ENCODE data around the gene MAX.
A peak's percentile ranks its signal among the peaks of the same experiment; 100 is the strongest.

The MAX gene

DNA sequence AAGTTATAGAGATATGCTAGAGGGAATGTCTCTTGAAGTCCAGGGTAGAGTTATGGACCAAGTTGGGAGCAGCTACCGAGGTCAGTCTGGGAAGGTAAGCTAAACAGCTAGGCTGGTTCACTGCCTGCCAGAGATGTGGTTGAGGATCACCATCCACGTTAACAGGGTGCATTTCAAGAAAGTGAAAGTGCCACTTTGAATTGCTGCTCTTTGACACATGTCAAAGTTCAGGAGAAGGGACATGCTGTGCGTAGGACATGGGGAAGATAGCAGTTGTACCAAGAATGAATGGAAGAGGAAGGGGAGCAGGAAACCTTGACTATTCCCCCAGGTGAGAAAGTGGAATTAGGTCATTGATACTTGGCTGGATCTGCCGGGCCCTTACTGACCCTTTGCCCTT lies 49.5 kb downstream of the MAX start:
- Histone ChIP-seq H3K36me3 (ENCODE audit: control insufficient read depth, insufficient read depth, low read length) (peaks cover 29% of the 10 kb centered on the region), H3K4me1 (ENCODE audit: control insufficient read depth, insufficient read depth, low read length, poor library complexity, severe bottlenecking) (no peaks in the 10 kb centered on the region), H3K9me3 (ENCODE audit: control insufficient read depth, low read length) (no peaks in the 10 kb centered on the region), H3K4me3 (ENCODE audit: extremely low read depth, insufficient read depth, low read length, poor library complexity, severe bottlenecking) (no peak overlapping the region), H3K27ac (ENCODE audit: low read depth, low read length, severe bottlenecking) (no peak overlapping the region)
- WGBS, 2 experiments (ENCODE audit: insufficient coverage in 2 of 2): 92 to 94% methylated on average over 3 to 4 of the region's 4 CpGs

DNA sequence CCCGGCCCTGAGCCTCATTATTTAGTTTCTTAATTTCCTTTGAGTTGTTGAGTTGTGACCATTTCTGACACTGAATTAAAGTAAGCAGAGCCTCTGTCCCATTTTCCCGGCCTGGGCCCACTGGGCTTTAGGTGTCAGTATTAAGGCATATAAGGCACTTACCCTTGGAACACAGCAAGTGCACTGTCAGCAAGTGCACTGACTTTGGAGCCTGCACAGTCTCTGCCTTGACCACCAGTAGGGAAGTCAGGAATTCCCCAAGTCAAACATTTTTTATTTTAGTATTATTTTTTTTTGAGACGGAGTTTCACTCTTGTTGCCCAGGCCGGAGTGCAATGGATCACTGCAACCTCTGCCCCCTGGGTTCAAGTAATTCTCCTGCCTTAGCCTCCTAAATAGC lies 56.6 kb downstream of the MAX start:
- H3K27ac ChIP-seq (ENCODE audit: low read depth, low read length, severe bottlenecking): no peak overlapping the region
- no peak overlapping the region for H3K4me3 ChIP-seq (ENCODE audit: extremely low read depth, insufficient read depth, low read length, poor library complexity, severe bottlenecking)
- WGBS, 2 experiments (ENCODE audit: insufficient coverage in 2 of 2): 90 to 100% methylated on average over 2 of the region's 4 CpGs
- H3K9me3 ChIP-seq (ENCODE audit: control insufficient read depth, low read length): no peaks in the 10 kb centered on the region
- peaks cover 52% of the 10 kb centered on the region for H3K36me3 ChIP-seq (ENCODE audit: control insufficient read depth, insufficient read depth, low read length)
- no peaks in the 10 kb centered on the region for H3K4me1 ChIP-seq (ENCODE audit: control insufficient read depth, insufficient read depth, low read length, poor library complexity, severe bottlenecking)

GRCh38 chr14:65045006-65045405 lies 57.3 kb downstream of the MAX start:
- Histone ChIP-seq H3K9me3 (ENCODE audit: control insufficient read depth, low read length) (no peaks in the 10 kb centered on the region), H3K4me3 (ENCODE audit: extremely low read depth, insufficient read depth, low read length, poor library complexity, severe bottlenecking) (no peak overlapping the region), H3K27ac (ENCODE audit: low read depth, low read length, severe bottlenecking) (no peak overlapping the region), H3K4me1 (ENCODE audit: control insufficient read depth, insufficient read depth, low read length, poor library complexity, severe bottlenecking) (no peaks in the 10 kb centered on the region), H3K36me3 (ENCODE audit: control insufficient read depth, insufficient read depth, low read length) (peaks cover 57% of the 10 kb centered on the region)
- WGBS, 2 experiments (ENCODE audit: insufficient coverage in 2 of 2): 100% methylated on average over 4 of the region's 5 CpGs; no CpG with 5 or more reads in 1 of the 2 experiments

DNA sequence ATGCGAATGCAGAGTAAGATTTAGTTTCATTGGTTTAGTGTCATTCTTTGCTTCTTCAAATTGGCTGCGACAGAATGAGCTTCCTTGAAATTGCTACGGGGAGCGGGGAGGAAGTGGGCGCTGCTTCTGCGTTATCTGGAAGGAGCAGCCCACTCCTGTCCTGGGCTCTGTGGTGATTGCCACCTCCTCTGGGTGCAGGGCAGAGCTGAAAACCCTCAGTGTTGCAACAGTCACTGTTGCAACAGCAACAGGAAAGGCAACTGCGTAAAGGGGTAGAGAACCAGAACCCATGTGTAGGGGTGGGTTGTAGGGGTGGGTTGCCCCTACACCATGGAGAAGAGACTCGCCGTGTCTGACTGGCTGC lies 57.7 kb downstream of the MAX start:
- H3K4me3 ChIP-seq (ENCODE audit: extremely low read depth, insufficient read depth, low read length, poor library complexity, severe bottlenecking): no peak overlapping the region
- H3K9me3 ChIP-seq (ENCODE audit: control insufficient read depth, low read length): no peaks in the 10 kb centered on the region
- no peaks in the 10 kb centered on the region for H3K4me1 ChIP-seq (ENCODE audit: control insufficient read depth, insufficient read depth, low read length, poor library complexity, severe bottlenecking)
- WGBS, 2 experiments (ENCODE audit: insufficient coverage in 2 of 2): 91 to 97% methylated on average over 5 to 6 of the region's 9 CpGs
- H3K27ac ChIP-seq (ENCODE audit: low read depth, low read length, severe bottlenecking): no peak overlapping the region
- peaks cover 57% of the 10 kb centered on the region for H3K36me3 ChIP-seq (ENCODE audit: control insufficient read depth, insufficient read depth, low read length)

DNA sequence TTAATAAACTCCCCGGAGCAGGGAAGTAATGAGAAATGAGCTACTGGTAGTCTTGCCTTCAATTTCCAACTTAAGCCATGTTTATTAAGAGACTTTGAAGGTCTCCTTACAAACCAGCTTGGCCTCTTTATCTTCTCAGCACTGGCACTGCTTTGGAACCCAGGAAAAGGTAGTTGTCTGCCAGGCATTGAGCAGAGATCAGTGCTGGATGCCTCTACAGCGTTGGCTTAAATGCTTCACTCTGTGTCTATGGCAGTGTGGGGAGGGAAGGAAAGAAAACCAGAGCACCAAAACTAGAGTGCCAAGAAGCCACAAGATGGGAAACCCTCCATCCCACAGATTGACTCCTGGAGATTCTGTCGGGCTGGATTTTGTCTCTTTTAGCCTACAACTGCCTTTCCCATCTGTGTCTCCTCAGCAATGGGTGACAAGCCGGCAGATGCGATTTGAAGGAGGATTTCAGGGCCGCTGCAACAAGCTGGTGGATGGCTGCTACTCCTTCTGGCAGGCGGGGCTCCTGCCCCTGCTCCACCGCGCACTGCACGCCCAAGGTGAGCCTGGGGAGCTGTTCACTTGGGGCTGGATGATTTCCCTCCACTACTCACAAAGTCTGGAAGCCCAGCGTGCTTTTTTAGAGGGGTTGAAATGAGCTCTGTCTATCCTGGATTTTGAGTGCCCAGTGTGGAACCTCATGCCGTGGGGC lies 58.3 kb downstream of the MAX start:
- peaks cover 57% of the 10 kb centered on the region for H3K36me3 ChIP-seq (ENCODE audit: control insufficient read depth, insufficient read depth, low read length)
- 97 to 100% methylated on average over 6 to 11 of the region's 12 CpGs for WGBS, 2 experiments (ENCODE audit: insufficient coverage in 2 of 2)
- H3K4me3 ChIP-seq (ENCODE audit: extremely low read depth, insufficient read depth, low read length, poor library complexity, severe bottlenecking): no peak overlapping the region
- H3K4me1 ChIP-seq (ENCODE audit: control insufficient read depth, insufficient read depth, low read length, poor library complexity, severe bottlenecking): peaks cover under 1% of the 10 kb centered on the region
- no peak overlapping the region for H3K27ac ChIP-seq (ENCODE audit: low read depth, low read length, severe bottlenecking)
- H3K9me3 ChIP-seq (ENCODE audit: control insufficient read depth, low read length): no peaks in the 10 kb centered on the region

DNA sequence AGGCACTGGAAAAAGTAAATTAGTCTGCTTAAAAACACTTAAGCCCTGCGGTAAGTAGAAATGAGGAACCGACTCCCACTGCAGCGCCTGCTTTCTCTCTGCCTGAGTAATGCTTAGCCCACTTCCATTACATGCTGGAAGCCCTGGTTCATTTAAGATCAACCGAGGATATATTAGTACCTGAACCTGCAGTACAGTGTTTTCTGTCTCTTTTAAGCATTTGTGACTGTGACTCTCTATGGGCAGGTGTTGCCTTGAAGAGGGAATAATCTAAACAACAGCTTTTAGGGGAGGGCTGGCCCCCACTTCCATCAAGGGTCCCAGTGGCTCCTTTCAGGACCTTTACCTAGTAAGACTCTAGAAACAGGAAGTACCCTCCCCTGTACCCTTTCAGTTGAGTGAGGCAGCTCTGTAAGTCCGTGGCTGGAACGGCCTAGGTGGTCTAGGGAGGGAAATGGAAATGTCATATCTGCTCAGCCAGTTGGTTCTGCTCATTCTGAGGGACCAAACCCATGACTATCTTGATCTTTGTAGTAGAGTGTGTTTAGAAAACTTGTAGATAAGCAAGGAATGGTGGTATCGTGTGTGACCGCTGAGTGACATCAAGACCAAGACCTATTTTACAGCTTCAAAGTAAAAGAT lies 59.5 kb downstream of the MAX start:
- Histone ChIP-seq H3K4me1 (ENCODE audit: control insufficient read depth, insufficient read depth, low read length, poor library complexity, severe bottlenecking) (peaks cover 5% of the 10 kb centered on the region), H3K36me3 (ENCODE audit: control insufficient read depth, insufficient read depth, low read length) (peaks cover 49% of the 10 kb centered on the region), H3K27ac (ENCODE audit: low read depth, low read length, severe bottlenecking) (no peak overlapping the region), H3K4me3 (ENCODE audit: extremely low read depth, insufficient read depth, low read length, poor library complexity, severe bottlenecking) (no peak overlapping the region), H3K9me3 (ENCODE audit: control insufficient read depth, low read length) (no peaks in the 10 kb centered on the region)
- WGBS, 2 experiments (ENCODE audit: insufficient coverage in 2 of 2): 76 to 92% methylated on average over 3 to 6 of the region's 8 CpGs

DNA sequence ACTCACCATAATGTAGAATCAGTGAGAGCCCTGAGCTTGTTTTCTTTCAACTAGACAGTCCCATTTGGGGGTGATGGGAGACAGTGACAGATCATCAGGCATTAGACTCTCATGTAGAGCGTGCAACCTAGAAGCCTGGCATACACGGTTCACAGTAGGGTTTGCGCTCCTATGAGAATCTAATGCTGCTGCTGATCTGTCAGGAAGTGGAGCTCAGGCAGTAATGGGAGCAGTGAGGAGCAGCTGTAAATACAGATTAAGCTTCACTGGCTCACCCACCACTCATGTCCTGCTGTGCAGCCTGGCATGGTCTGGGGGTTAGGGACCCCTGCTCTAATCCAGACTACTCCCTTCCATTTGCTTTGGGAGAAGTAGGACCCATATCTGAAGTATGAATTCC lies 60.0 kb downstream of the MAX start:
- no peak overlapping the region for H3K4me3 ChIP-seq (ENCODE audit: extremely low read depth, insufficient read depth, low read length, poor library complexity, severe bottlenecking)
- H3K27ac ChIP-seq (ENCODE audit: low read depth, low read length, severe bottlenecking): no peak overlapping the region
- no peaks in the 10 kb centered on the region for H3K9me3 ChIP-seq (ENCODE audit: control insufficient read depth, low read length)
- peaks cover 5% of the 10 kb centered on the region for H3K4me1 ChIP-seq (ENCODE audit: control insufficient read depth, insufficient read depth, low read length, poor library complexity, severe bottlenecking)
- 87% methylated on average over 3 of the region's 3 CpGs; no CpG with 5 or more reads in 1 of the 2 experiments for WGBS, 2 experiments (ENCODE audit: insufficient coverage in 2 of 2)
- peaks cover 44% of the 10 kb centered on the region for H3K36me3 ChIP-seq (ENCODE audit: control insufficient read depth, insufficient read depth, low read length)

- Histone ChIP-seq H3K4me1 (ENCODE audit: control insufficient read depth, insufficient read depth, low read length, poor library complexity, severe bottlenecking) (peaks cover 5% of the 10 kb centered on the region), H3K9me3 (ENCODE audit: control insufficient read depth, low read length) (no peaks in the 10 kb centered on the region), H3K4me3 (ENCODE audit: extremely low read depth, insufficient read depth, low read length, poor library complexity, severe bottlenecking) (no peak overlapping the region), H3K27ac (ENCODE audit: low read depth, low read length, severe bottlenecking) (no peak overlapping the region), H3K36me3 (ENCODE audit: control insufficient read depth, insufficient read depth, low read length) (peaks cover 40% of the 10 kb centered on the region)
- WGBS, 2 experiments (ENCODE audit: insufficient coverage in 2 of 2): 93 to 97% methylated on average over 5 to 6 of the region's 7 CpGs
These were observed 60.8 kb downstream of the MAX start for GRCh38 chr14:65041434-65041915.

- Histone ChIP-seq H3K4me3 (ENCODE audit: extremely low read depth, insufficient read depth, low read length, poor library complexity, severe bottlenecking) (no peak overlapping the region), H3K27ac (ENCODE audit: low read depth, low read length, severe bottlenecking) (no peak overlapping the region), H3K9me3 (ENCODE audit: control insufficient read depth, low read length) (no peaks in the 10 kb centered on the region), H3K4me1 (ENCODE audit: control insufficient read depth, insufficient read depth, low read length, poor library complexity, severe bottlenecking) (peaks cover 5% of the 10 kb centered on the region), H3K36me3 (ENCODE audit: control insufficient read depth, insufficient read depth, low read length) (peaks cover 34% of the 10 kb centered on the region)
- 100% methylated on average over 2 to 4 of the region's 9 CpGs for WGBS, 2 experiments (ENCODE audit: insufficient coverage in 2 of 2)
These were observed 61.5 kb downstream of the MAX start for GRCh38 chr14:65040666-65041433.

GRCh38 chr14:65038966-65039365 lies 63.4 kb downstream of the MAX start:
- Histone ChIP-seq H3K36me3 (ENCODE audit: control insufficient read depth, insufficient read depth, low read length) (peaks cover 36% of the 10 kb centered on the region), H3K4me1 (ENCODE audit: control insufficient read depth, insufficient read depth, low read length, poor library complexity, severe bottlenecking) (peaks cover 5% of the 10 kb centered on the region), H3K4me3 (ENCODE audit: extremely low read depth, insufficient read depth, low read length, poor library complexity, severe bottlenecking) (no peak overlapping the region), H3K9me3 (ENCODE audit: control insufficient read depth, low read length) (no peaks in the 10 kb centered on the region), H3K27ac (ENCODE audit: low read depth, low read length, severe bottlenecking) (peak overlapping the region; percentile 32)
- WGBS, 2 experiments (ENCODE audit: insufficient coverage in 2 of 2): 88 to 100% methylated on average over 1 of the region's 2 CpGs
